HepG2 (cell line): Measurements from ENCODE around the gene CIAO3. TPM values are rescaled to one million over a fixed set of nuclear protein-coding genes. Genes with fewer than 3 reads are reported as not detected.

Experiments
- ATAC-seq: fragments of 200-7000 bp; cut with Tn5 transposase; 3 replicates; pipeline ENCODE4 v1.9.1; 2020; ENCODE audit warnings: mild to moderate bottlenecking, moderate library complexity
- BruUV-seq: library from RNA; stranded (reverse); fragments of 400-500 nt; replicated peaks from 2 replicates; lab custom pipeline; 2021; lab: Mats Ljungman, UMichigan
- CTCF ChIA-PET: fragments of 300-600 bp; formaldehyde crosslinking; extraction: SDS; loops from one replicate; lab custom pipeline; 2021; ENCODE audit warnings: low total read pairs, inconsistent platforms, low intra/inter-chr PET ratio; lab: Yijun Ruan, JAX
- POLR2A ChIA-PET: fragments of 350-600 bp; sonication (Branson Sonifier 250); formaldehyde crosslinking; loops from one replicate; lab custom pipeline; 2020; ENCODE audit warnings: antibody characterized with exemption, inconsistent platforms; lab: Yijun Ruan, JAX
- DNase-seq: peaks from one replicate; pipeline ENCODE4 v3.0.0-alpha.2; 2015; ENCODE audit warnings: low spot score
- FAIRE-seq: peaks from 3 replicates; lab custom pipeline; 2011; peaks lifted over from hg19 to GRCh38; lab: Jason Lieb, UNC
- H2AFZ ChIP-seq: one replicate; pipeline ENCODE4 v1.6.1; 2011; ENCODE audit warnings: low read length, inconsistent platforms
- H3K27ac ChIP-seq: fragments of 300-600 bp; 3 replicates; pipeline ENCODE4 v1.8.0; 2011; ENCODE audit warnings: mixed run types, mild to moderate bottlenecking, mixed read lengths, low read length, inconsistent platforms; ENCODE audit not compliant: insufficient read depth; ENCODE audit errors: extremely low read length
- H3K27me3 ChIP-seq, 2 experiments: fragments of 200-600 bp in 1 of 2; 2 replicates in 1 of 2; 3 replicates in 1 of 2; pipeline versions ENCODE4 v1.6.0 to v1.8.0; 2011; ENCODE audit warnings: low read length in 2 of 2, mild to moderate bottlenecking in 2 of 2, moderate library complexity in 2 of 2, inconsistent platforms in 1 of 2; ENCODE audit not compliant: insufficient read depth in 2 of 2, control insufficient read depth in 1 of 2
- H3K36me3 ChIP-seq, 2 experiments: fragments of 200-600 bp in 1 of 2; replicated peaks in 1 of 2; 2 replicates in 1 of 2; 3 replicates in 1 of 2; pipeline versions ENCODE4 v1.5.1 to v1.8.0; 2011; ENCODE audit warnings: low read length in 2 of 2, inconsistent platforms in 1 of 2; ENCODE audit not compliant: insufficient read depth in 2 of 2, control insufficient read depth in 1 of 2
- H3K4me1 ChIP-seq: 2 replicates; pipeline ENCODE4 v1.5.1; 2012; ENCODE audit warnings: low read length, inconsistent platforms; ENCODE audit not compliant: insufficient read depth
- H3K4me2 ChIP-seq: 2 replicates; pipeline ENCODE4 v1.6.0; 2011; ENCODE audit warnings: low read depth, low read length, inconsistent platforms
- H3K4me3 ChIP-seq, 3 experiments: fragments of 200-600 bp in 1 of 3; sonication (generic), shearing (Covaris generic) in 1 of 3; replicated peaks in 1 of 3; 2 replicates each; pipeline ENCODE4 v1.5.1; 2011 to 2016; ENCODE audit warnings: low read length in 3 of 3, inconsistent platforms in 2 of 3, low read depth in 2 of 3, mild to moderate bottlenecking in 2 of 3, control low read depth in 1 of 3, mixed read lengths in 1 of 3; ENCODE audit not compliant: insufficient read depth in 1 of 3
- H3K79me2 ChIP-seq: one replicate; pipeline ENCODE4 v1.6.1; 2011; ENCODE audit warnings: low read length, inconsistent platforms; ENCODE audit not compliant: insufficient read depth
- H3K9ac ChIP-seq: 2 replicates; pipeline ENCODE4 v1.6.0; 2011; ENCODE audit warnings: mild to moderate bottlenecking, low read depth, low read length, inconsistent platforms; ENCODE audit not compliant: insufficient read depth
- H3K9me3 ChIP-seq: 2 replicates; pipeline ENCODE4 v1.5.1; 2012; ENCODE audit warnings: mild to moderate bottlenecking, low read length
- H4K20me1 ChIP-seq: 2 replicates; pipeline ENCODE4 v1.6.0; 2011; ENCODE audit warnings: inconsistent platforms, mild to moderate bottlenecking, low read length, moderate library complexity; ENCODE audit not compliant: insufficient read depth
- AGO2 ChIP-seq: fragments of 200-400 bp; formaldehyde crosslinking; optimal IDR thresholded peaks from 2 replicates; pipeline ENCODE3; 2017; ENCODE audit warnings: mild to moderate bottlenecking, low read depth, low read length, moderate library complexity
- FOXC1 ChIP-seq: sonication (generic); formaldehyde crosslinking; IDR thresholded peaks from 2 replicates; pipeline ENCODE4 v1.8.0; 2022; ENCODE audit warnings: mild to moderate bottlenecking, missing genetic modification reagents, borderline replicate concordance
- GABPA ChIP-seq, 2 experiments: IDR thresholded peaks; 2 replicates each; pipeline ENCODE4 v1.6.1; 2011 to 2016; ENCODE audit warnings: low read depth in 2 of 2, low read length in 1 of 2, missing biosample characterization in 1 of 2, missing genetic modification characterization in 1 of 2
- GTF3A ChIP-seq: sonication (generic); formaldehyde crosslinking; conservative IDR thresholded peaks from 2 replicates; pipeline ENCODE4 v1.4.0; 2020; ENCODE audit warnings: mild to moderate bottlenecking, missing genetic modification reagents
- GZF1 ChIP-seq: sonication (generic); formaldehyde crosslinking; IDR thresholded peaks from 2 replicates; pipeline ENCODE4 v1.5.1; 2020; ENCODE audit warnings: mild to moderate bottlenecking, missing genetic modification reagents
- HDAC2 ChIP-seq: sonication (generic); formaldehyde crosslinking; IDR thresholded peaks from 2 replicates; pipeline ENCODE4 v1.4.0; 2020; ENCODE audit warnings: missing genetic modification reagents
- MEIS2 ChIP-seq: sonication (generic); formaldehyde crosslinking; IDR thresholded peaks from 2 replicates; pipeline ENCODE4 v1.9.0; 2021; ENCODE audit warnings: mild to moderate bottlenecking, missing genetic modification reagents
- NFATC3 ChIP-seq: sonication (generic); formaldehyde crosslinking; IDR thresholded peaks from 2 replicates; pipeline ENCODE4 v1.5.1; 2020; ENCODE audit warnings: mild to moderate bottlenecking, missing genetic modification reagents
- PCBP2 ChIP-seq: fragments of 200-400 bp; formaldehyde crosslinking; optimal IDR thresholded peaks from 2 replicates; pipeline ENCODE3; 2018; ENCODE audit warnings: low read length, low read depth; ENCODE audit not compliant: poor library complexity, severe bottlenecking
- RBM22 ChIP-seq: fragments of 200-400 bp; formaldehyde crosslinking; optimal IDR thresholded peaks from 2 replicates; pipeline ENCODE3; 2017; ENCODE audit warnings: mild to moderate bottlenecking, low read length, moderate library complexity
- THYN1 ChIP-seq: sonication (generic); formaldehyde crosslinking; IDR thresholded peaks from 2 replicates; pipeline ENCODE4 v1.8.1; 2023; ENCODE audit warnings: low read depth, mild to moderate bottlenecking, moderate library complexity, missing genetic modification reagents, borderline replicate concordance
- ZFP36L2 ChIP-seq: sonication (generic); formaldehyde crosslinking; IDR thresholded peaks from 2 replicates; pipeline ENCODE4 v1.4.0; 2020; ENCODE audit warnings: missing genetic modification reagents
- ZNF136 ChIP-seq: sonication (generic); formaldehyde crosslinking; IDR thresholded peaks from 2 replicates; pipeline ENCODE4 v1.8.1; 2022; ENCODE audit warnings: low read depth, mild to moderate bottlenecking, moderate library complexity, missing genetic modification reagents
- ZNF773 ChIP-seq: sonication (generic); formaldehyde crosslinking; IDR thresholded peaks from 2 replicates; pipeline ENCODE4 v1.4.0; 2020; ENCODE audit warnings: missing genetic modification reagents, borderline replicate concordance
- WGBS: methylation state at CpG from one replicate; pipeline ENCODE4 v1.1.6; 2017; ENCODE audit warnings: low lambda C conversion rate; 5-methylcytosine and 5-hydroxymethylcytosine counted together
- in situ Hi-C: cut with HindIII; loops from 2 replicates; pipeline ENCODE4 v1.10.0; 2017; ENCODE audit warnings: low pct_unique_long_range_greater_than_20kb; ENCODE audit not compliant: extremely low pct_ligation_motif_present
- intact Hi-C: fragments of 100-400 bp; cut with micrococcal nuclease; formaldehyde crosslinking; loops from one replicate; pipeline ENCODE4 v1.10.0; 2022; ENCODE audit not compliant: unreplicated experiment
- polyA plus RNA-seq, 8 experiments: library from polyadenylated mRNA; depleted of rRNA in 3 of 8; stranded (reverse) in 7 of 8; unstranded in 1 of 8; fragments of >200 nt; fragmentation: Illumina TruSeq in 4 of 8; extraction: Trizol in 4 of 8; gene quantifications; 2 replicates each; pipeline versions ENCODE4 v1.2.1 to v1.2.3, GENCODE V29; 2011 to 2016; ENCODE audit warnings: low read depth in 4 of 8, missing spikeins in 1 of 8, mixed read lengths in 1 of 8; ENCODE audit not compliant: insufficient read depth in 1 of 8
- total RNA-seq, 5 experiments: library from RNA; depleted of rRNA; stranded (reverse); fragments of >200 nt; fragmentation: Illumina TruSeq; extraction: Trizol; gene quantifications; 2 replicates each; pipeline ENCODE4 v1.2.3, GENCODE V29; 2016; ENCODE audit warnings: low read depth in 1 of 5
- TF ChIP-seq, protein P1 (sequence below): sonication (generic); formaldehyde crosslinking; IDR thresholded peaks from 2 replicates; pipeline ENCODE4 v1.4.0; 2020; ENCODE audit warnings: mild to moderate bottlenecking, missing genetic modification reagents
- TF ChIP-seq, protein P2 (sequence below): IDR thresholded peaks from 2 replicates; pipeline ENCODE4 v1.6.1; 2016; ENCODE audit warnings: low read depth, borderline replicate concordance

The CIAO3 gene
- total and polyA plus RNA-seq, 2 of the 13 experiments (the other 11 are each of a cell fraction or from before 2014, with no cell fraction given): 21.7 to 25.0 TPM

DNA sequence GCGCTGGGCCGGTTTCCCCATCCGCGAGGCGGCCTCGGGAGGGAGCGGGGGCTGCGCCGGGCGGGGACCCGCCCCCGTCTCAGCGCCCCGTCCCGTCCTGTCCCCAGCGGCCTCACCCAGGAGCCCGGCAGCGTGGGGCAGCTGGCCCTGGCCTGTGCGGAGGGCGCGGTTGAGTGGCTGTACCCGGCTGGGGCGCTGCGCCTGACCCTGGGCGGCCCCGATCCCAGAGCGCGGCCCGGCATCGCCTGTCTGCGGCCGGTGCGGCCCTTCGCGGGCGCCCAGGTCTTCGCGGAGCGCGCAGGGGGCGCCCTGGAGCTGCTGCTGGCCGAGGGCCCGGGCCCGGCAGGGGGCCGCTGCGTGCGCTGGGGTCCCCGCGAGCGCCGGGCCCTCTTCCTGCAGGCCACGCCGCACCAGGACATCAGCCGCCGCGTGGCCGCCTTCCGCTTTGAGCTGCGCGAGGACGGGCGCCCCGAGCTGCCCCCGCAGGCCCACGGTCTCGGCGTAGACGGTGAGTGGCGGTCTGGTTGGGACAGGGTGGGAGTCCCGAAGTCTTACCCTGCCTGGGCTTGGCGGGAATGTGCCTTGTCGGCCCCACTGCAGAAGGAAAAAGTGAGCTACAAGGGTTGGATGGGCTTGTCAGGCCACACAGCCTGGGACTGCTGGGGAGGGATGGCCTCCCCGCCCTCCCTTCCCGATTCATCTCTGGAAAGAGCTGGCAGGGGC lies 25.2 kb downstream of the CIAO3 start (continued):
- no peak for TF ChIP-seq ZNF773 (CRISPR knock-in tag)
- TF ChIP-seq THYN1 (CRISPR knock-in tag): no peak

DNA sequence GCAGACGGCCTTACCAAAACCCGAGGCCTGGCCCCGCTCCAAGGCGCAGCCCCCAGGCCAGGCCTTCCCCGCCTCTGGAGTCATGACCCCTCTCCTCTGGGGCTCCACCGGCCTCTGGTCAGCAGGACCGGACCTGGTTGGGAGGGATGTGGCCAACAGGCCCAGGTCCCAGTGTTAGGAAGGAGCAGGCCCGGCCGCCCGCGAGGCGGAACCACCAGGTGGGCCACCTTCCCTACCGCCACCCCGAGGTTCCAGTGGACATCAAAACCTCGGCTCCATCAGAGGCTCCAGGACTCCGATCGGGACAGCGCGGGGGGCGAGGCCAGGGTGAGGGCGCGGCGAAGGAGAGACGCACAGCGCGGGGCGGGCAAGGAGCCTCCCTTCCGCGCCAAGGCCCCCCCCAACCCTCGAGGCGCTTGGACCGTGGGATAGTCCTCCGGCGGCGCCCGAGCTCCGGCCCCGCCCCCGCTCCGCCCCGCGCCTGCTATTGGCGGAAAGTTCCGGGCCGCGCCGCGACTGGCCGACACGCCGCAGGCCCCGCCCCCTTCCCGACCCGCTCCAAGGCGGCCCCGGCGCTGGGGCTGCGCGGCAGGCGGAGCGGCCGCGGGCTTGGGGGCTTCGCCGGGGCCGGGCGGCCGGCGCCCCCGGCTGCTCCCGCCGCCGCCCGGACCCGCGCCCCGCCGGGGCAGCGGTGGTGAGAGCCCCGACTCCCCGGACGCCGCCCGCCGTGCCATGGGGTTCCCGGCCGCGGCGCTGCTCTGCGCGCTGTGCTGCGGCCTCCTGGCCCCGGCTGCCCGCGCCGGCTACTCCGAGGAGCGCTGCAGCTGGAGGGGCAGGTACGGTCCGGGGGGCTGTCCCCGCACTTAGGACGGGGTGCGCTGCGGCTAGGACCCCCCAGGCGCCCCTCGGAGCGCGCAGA lies 26.0 kb downstream of the CIAO3 start, which contains the start of gene METRN:
Gene METRN (plus strand): TSS at position 561 of the 919 bp plus-strand sequence. CDS start 172 bp downstream, at position 733.
- Histone ChIP-seq H3K9ac (peak within 1 kb of the TSS; percentile 54), H3K4me1 (peaks cover 45% of the 10 kb centered on the region), H3K9me3 (no peaks in the 10 kb centered on the region), H3K36me3 (no peaks in the 10 kb centered on the region), H3K27ac (peak within 1 kb of the TSS; percentile 45), H3K27me3 (peaks cover 0 to 16% of the 10 kb centered on the region in 2 experiments; a peak in 3 of 5 replicates), H3K4me3 (peak within 1 kb of the TSS; percentile 58 to 77 (median 66); a peak in 5 of 6 replicates), H3K79me2 (peaks cover 3% of the 10 kb centered on the region), H3K4me2 (peak within 1 kb of the TSS; percentile 92), H2AFZ (no peak within 1 kb of the TSS), H4K20me1 (peaks cover 5% of the 10 kb centered on the region)
- peak; percentile 54 for ATAC-seq
- ChIA-PET POLR2A (interaction anchor here (1.0 to 2.4 kb wide), 9 partner anchors 13 to 73 kb away, joined by 3 to 12 read pairs (median 3); partner anchors contain the start of genes CHTF18, CIAO3, HAGHL and MSLN), CTCF (no interaction called here)
- intact Hi-C loops (no loop called here), in situ Hi-C loops (loop anchor here (5.0 kb wide), 1 partner anchor 72 kb away; the partner anchor contains the start of genes CHTF18 and RPUSD1)
- peak; percentile 61 for DNase-seq
- no peak for FAIRE-seq
- WGBS: 58% methylated on average over 4 of the region's 108 CpGs
- no TSS peak for BruUV-seq
- TF ChIP-seq RBM22 (no peak), GABPA (IDR thresholded peaks at IDR 0.05; ENCODE audit: low read depth, low read length) (no peak), GABPA (CRISPR knock-in tag; IDR thresholded peaks at IDR 0.05; ENCODE audit: low read depth) (no peak), ZFP36L2 (CRISPR knock-in tag) (no peak), ZNF136 (CRISPR knock-in tag) (no peak), AGO2 (peak; percentile 50), GZF1 (CRISPR knock-in tag) (peak; percentile 81; the same call in 1 of the 2 replicates), NFATC3 (CRISPR knock-in tag) (no peak), GTF3A (no peak), MEIS2 (CRISPR knock-in tag) (0 out of 2 replicates have a peak, but pooled peaks have one; percentile 13), HDAC2 (no peak), PCBP2 (no peak), FOXC1 (CRISPR knock-in tag) (no peak)
- TF ChIP-seq, protein P1, sequence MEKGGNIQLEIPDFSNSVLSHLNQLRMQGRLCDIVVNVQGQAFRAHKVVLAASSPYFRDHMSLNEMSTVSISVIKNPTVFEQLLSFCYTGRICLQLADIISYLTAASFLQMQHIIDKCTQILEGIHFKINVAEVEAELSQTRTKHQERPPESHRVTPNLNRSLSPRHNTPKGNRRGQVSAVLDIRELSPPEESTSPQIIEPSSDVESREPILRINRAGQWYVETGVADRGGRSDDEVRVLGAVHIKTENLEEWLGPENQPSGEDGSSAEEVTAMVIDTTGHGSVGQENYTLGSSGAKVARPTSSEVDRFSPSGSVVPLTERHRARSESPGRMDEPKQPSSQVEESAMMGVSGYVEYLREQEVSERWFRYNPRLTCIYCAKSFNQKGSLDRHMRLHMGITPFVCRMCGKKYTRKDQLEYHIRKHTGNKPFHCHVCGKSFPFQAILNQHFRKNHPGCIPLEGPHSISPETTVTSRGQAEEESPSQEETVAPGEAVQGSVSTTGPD (CRISPR knock-in tag): no peak
- TF ChIP-seq, protein P2, sequence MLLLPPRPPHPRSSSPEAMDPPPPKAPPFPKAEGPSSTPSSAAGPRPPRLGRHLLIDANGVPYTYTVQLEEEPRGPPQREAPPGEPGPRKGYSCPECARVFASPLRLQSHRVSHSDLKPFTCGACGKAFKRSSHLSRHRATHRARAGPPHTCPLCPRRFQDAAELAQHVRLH (CRISPR knock-in tag): peak; percentile 27; the same call in 1 of the 2 replicates
